ENCODE measurements around the gene SGCG. TPM values are rescaled to one million over a fixed set of nuclear protein-coding genes. Genes with fewer than 3 reads are reported as not detected.

The SGCG gene
- total RNA-seq, 2 donors from 2014 or later, result 0.78 TPM; not detected in 1

- no peak for TF ChIP-seq POLR2A (IDR thresholded peaks at IDR 0.05)
- TF ChIP-seq CTCF (IDR thresholded peaks at IDR 0.05), result no peak
- DNase-seq (no peak), ATAC-seq (no peak)
- H3K27me3 ChIP-seq, result no peaks in the 10 kb centered on the region
- WGBS, 2 donors, result 78 to 80% methylated on average over 6 of the region's 6 CpGs
- no peak overlapping the region for H3K4me3 ChIP-seq
- H3K4me1 ChIP-seq, result no peaks in the 10 kb centered on the region
- H3K36me3 ChIP-seq (replicated peaks in 1 of 2; ENCODE audit: insufficient read depth in 1 of 2, low read depth in 2 of 2), result no peaks in the 10 kb centered on the region
- H3K27ac ChIP-seq, result no peak overlapping the region
- H3K9me3 ChIP-seq, result no peaks in the 10 kb centered on the region
- intact Hi-C loops (cut with DNase I), result no loop called here
These were observed 149.6 kb downstream of the SGCG start for GRCh38 chr13:23330356-23330755.

GRCh38 chr13:23339225-23339624 is 158.4 kb downstream of the SGCG start:
- ATAC-seq, result no peak

GRCh38 chr13:23344931-23345595 is 164.3 kb downstream of the SGCG start:
- 90 to 92% methylated on average over 4 of the region's 4 CpGs for WGBS, 2 donors
- Histone ChIP-seq H3K4me1 (peaks cover 7% of the 10 kb centered on the region), H3K9me3 (no peaks in the 10 kb centered on the region), H3K27ac (no peak overlapping the region), H3K27me3 (no peaks in the 10 kb centered on the region), H3K36me3 (replicated peaks in 1 of 2; ENCODE audit: insufficient read depth in 1 of 2, low read depth in 2 of 2) (peaks cover 0 to 2% of the 10 kb centered on the region in 2 donors), H3K4me3 (no peak overlapping the region)
- no peak for TF ChIP-seq CTCF (IDR thresholded peaks at IDR 0.05)
- no peak for TF ChIP-seq POLR2A (IDR thresholded peaks at IDR 0.05)
- intact Hi-C loops (cut with DNase I), result loop anchor here (5.0 kb wide), 1 partner anchor 517 kb away; no protein-coding TSS in a partner anchor
- ATAC-seq, result no peak
- DNase-seq, result no peak

More at GRCh38 chr13:23339225-23339624, 158.4 kb downstream of the SGCG start:
- 94 to 100% methylated on average over 1 of the region's 1 CpG for WGBS, 2 donors
- intact Hi-C loops (cut with DNase I), result no loop called here
- Histone ChIP-seq H3K27me3 (no peaks in the 10 kb centered on the region), H3K27ac (no peak overlapping the region), H3K4me1 (no peaks in the 10 kb centered on the region), H3K4me3 (no peak overlapping the region), H3K9me3 (no peaks in the 10 kb centered on the region), H3K36me3 (replicated peaks in 1 of 2; ENCODE audit: insufficient read depth in 1 of 2, low read depth in 2 of 2) (peaks cover 0 to 2% of the 10 kb centered on the region in 2 donors)
- TF ChIP-seq CTCF (IDR thresholded peaks at IDR 0.05), result no peak
- TF ChIP-seq POLR2A (IDR thresholded peaks at IDR 0.05), result no peak
- no peak for DNase-seq

DNA sequence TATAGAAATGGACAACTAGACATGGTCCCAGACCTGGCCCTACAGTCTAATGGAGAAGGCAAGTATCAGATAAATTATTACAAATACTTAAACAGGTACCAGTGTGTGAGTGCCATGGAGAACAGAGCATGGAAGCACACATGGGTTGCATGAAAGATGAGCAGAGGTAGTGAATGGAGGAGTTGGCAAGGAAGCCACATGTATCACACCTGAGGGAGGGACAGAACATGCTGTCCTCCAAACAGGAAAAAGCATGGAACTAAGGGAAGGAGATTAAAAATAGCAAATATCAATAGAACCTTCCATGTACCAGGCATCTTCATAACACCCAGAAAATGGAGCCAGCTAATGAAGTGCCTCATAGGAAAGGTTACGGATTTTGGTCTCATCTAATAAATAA is 166.8 kb downstream of the SGCG start:
- Histone ChIP-seq H3K9me3 (no peaks in the 10 kb centered on the region), H3K27ac (no peak overlapping the region), H3K27me3 (no peaks in the 10 kb centered on the region), H3K36me3 (replicated peaks in 1 of 2; ENCODE audit: insufficient read depth in 1 of 2, low read depth in 2 of 2) (no peaks in the 10 kb centered on the region), H3K4me1 (peaks cover 10% of the 10 kb centered on the region), H3K4me3 (no peak overlapping the region)
- ATAC-seq, result no peak
- 93 to 97% methylated on average over 1 of the region's 1 CpG for WGBS, 2 donors
- no peak for DNase-seq
- TF ChIP-seq CTCF (IDR thresholded peaks at IDR 0.05) (no peak), POLR2A (IDR thresholded peaks at IDR 0.05) (no peak)
- intact Hi-C loops (cut with DNase I), result loop anchor here (5.0 kb wide), 1 partner anchor 515 kb away; no protein-coding TSS in a partner anchor
